Mammary microvascular endothelial cell (primary cell): Measurements from ENCODE around the gene ERO1B. TPM values are rescaled to one million over a fixed set of nuclear protein-coding genes. Genes with fewer than 3 reads are reported as not detected.

Experiments
- total RNA-seq: library from RNA; depleted of rRNA; stranded (reverse); fragments of >200 nt; gene quantifications from 2 replicates; pipeline ENCODE4 v1.2.3, GENCODE V29; 2015

Gene ERO1B
- total RNA-seq: 2.8 and 3.4 TPM in 2 replicates

GRCh38 chr1:236281654-236282424, at the start of gene ERO1B:
Gene ERO1B (minus strand): TSS chr1:236281958. CDS start chr1:236281783, 175 bp downstream.

Other genes starting within 250 kb of the ERO1B start
- 84.1 and 87.7 TPM in 2 replicates for gene NID1, start 216.9 kb downstream of the ERO1B start, total RNA-seq
- 4.3 and 7.5 TPM in 2 replicates for gene GPR137B, start 139.4 kb downstream of the ERO1B start, total RNA-seq
- not detected in 2 replicates for gene EDARADD, start 112.3 kb upstream of the ERO1B start, total RNA-seq
- gene LGALS8, start 242.0 kb upstream of the ERO1B start, total RNA-seq: 63.4 and 84.5 TPM in 2 replicates